Measurements from ENCODE around the gene SORCS1. TPM values are rescaled to one million over a fixed set of nuclear protein-coding genes. Genes with fewer than 3 reads are reported as not detected.

Gene SORCS1
- total RNA-seq, 1 experiment from 2014 or later: not detected

DNA sequence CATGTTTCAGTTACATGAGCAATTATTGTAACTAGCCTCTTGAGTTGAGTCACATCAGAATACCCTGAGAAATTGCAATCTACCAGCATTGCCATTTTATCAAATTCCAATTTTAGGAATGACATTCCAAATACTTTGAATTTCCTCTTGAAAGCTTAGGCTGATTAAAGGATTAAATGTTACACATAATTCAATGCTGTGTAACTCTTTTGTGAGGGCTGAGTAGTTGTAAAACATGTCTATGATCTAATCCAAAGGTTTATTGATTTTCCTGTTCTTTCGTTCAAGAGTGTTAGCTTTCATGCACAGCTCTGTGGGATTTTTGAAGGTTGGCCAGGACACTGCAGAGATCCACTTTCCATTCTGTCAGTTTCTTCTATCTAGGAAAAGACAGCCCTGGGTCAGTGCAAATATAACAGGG is 193.1 kb downstream of the SORCS1 start:
- Histone ChIP-seq H4K20me1 (ENCODE audit: insufficient read depth) (no peaks in the 10 kb centered on the region), H3K27ac (ENCODE audit: low read depth, low read length) (no peak overlapping the region), H3K9ac (ENCODE audit: low read length) (no peak overlapping the region), H3K79me2 (ENCODE audit: insufficient read depth, low read length) (no peaks in the 10 kb centered on the region), H3K27me3 (ENCODE audit: insufficient read depth, low read length) (no peaks in the 10 kb centered on the region), H2AFZ (ENCODE audit: low read depth, low read length, poor library complexity, severe bottlenecking) (no peak overlapping the region), H3K36me3 (ENCODE audit: control insufficient read depth in 1 of 2, insufficient read depth in 2 of 2, low read length in 2 of 2) (no peaks in the 10 kb centered on the region), H3K4me3 (replicated peaks in 1 of 2; ENCODE audit: low read depth in 1 of 2, low read length in 2 of 2) (no peak overlapping the region), H3K4me1 (ENCODE audit: control insufficient read depth in 1 of 2, insufficient read depth in 2 of 2, low read length in 2 of 2) (no peaks in the 10 kb centered on the region), H3K9me3 (ENCODE audit: control insufficient read depth in 1 of 2, insufficient read depth in 1 of 2, low read depth in 1 of 2, low read length in 2 of 2) (peaks cover 14 to 35% of the 10 kb centered on the region in 2 experiments; a peak in 2 of 4 replicates), H3K9me2 (ENCODE audit: insufficient read depth) (no peaks in the 10 kb centered on the region), H3K4me2 (ENCODE audit: low read length) (no peak overlapping the region)
- CTCF ChIA-PET: no interaction called here
- ATAC-seq: no peak
- RAD21 ChIA-PET (ENCODE audit: low non-redundant PET in 1 of 2, low total read pairs in 2 of 2, uncharacterized antibody in 2 of 2, unreplicated experiment in 2 of 2): no interaction called here
- intact Hi-C loops (cut with micrococcal nuclease): no loop called here
- TF ChIP-seq ZFX (IDR thresholded peaks at IDR 0.05) (no peak), YY1 (IDR thresholded peaks at IDR 0.05; ENCODE audit: extremely low read depth, insufficient replicate concordance, low read depth, low read length) (no peak), RAD21 (IDR thresholded peaks at IDR 0.05; ENCODE audit: low read depth) (no peak), SP1 (IDR thresholded peaks at IDR 0.05; ENCODE audit: low read depth) (no peak), JUND (IDR thresholded peaks at IDR 0.05) (no peak)
- TF ChIP-seq, protein P1, sequence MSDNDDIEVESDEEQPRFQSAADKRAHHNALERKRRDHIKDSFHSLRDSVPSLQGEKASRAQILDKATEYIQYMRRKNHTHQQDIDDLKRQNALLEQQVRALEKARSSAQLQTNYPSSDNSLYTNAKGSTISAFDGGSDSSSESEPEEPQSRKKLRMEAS (IDR thresholded peaks at IDR 0.05): no peak
- BruUV-seq (replicated peaks): no TSS peak
- DNase-seq (ENCODE audit: low read depth, low spot score): no peak
- POLR2A ChIA-PET: no interaction called here

DNA sequence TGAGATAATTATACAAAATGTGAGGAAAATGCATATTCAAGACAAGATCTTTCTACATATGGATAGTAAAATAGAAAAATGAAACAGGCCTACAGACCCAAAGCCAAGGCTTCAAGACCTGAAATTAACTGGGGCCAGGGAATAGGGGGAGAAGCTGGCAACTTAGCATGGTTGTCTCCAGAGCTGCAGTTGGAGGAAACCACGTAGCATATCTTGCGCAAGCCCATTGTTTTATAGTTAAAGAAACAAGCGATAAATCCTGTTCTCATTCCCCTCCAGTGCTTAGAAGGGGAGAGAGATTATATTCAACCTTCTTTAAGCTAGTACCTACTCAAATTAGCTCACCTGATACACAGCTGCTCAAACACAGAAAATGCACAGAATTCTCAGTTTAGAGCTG is 197.1 kb downstream of the SORCS1 start:
- Histone ChIP-seq H3K4me1 (ENCODE audit: control insufficient read depth in 1 of 2, insufficient read depth in 2 of 2, low read length in 2 of 2) (no peaks in the 10 kb centered on the region), H3K27me3 (ENCODE audit: insufficient read depth, low read length) (no peaks in the 10 kb centered on the region), H3K79me2 (ENCODE audit: insufficient read depth, low read length) (no peaks in the 10 kb centered on the region), H3K36me3 (ENCODE audit: control insufficient read depth in 1 of 2, insufficient read depth in 2 of 2, low read length in 2 of 2) (no peaks in the 10 kb centered on the region), H3K9me3 (ENCODE audit: control insufficient read depth in 1 of 2, insufficient read depth in 1 of 2, low read depth in 1 of 2, low read length in 2 of 2) (peaks cover 30 to 49% of the 10 kb centered on the region in 2 experiments; a peak in 2 of 4 replicates), H3K4me3 (replicated peaks in 1 of 2; ENCODE audit: low read depth in 1 of 2, low read length in 2 of 2) (no peak overlapping the region), H3K9me2 (ENCODE audit: insufficient read depth) (no peaks in the 10 kb centered on the region), H3K9ac (ENCODE audit: low read length) (no peak overlapping the region), H3K27ac (ENCODE audit: low read depth, low read length) (no peak overlapping the region), H4K20me1 (ENCODE audit: insufficient read depth) (no peaks in the 10 kb centered on the region), H2AFZ (ENCODE audit: low read depth, low read length, poor library complexity, severe bottlenecking) (no peak overlapping the region), H3K4me2 (ENCODE audit: low read length) (no peak overlapping the region)
- ChIA-PET POLR2A (no interaction called here), RAD21 (ENCODE audit: low non-redundant PET in 1 of 2, low total read pairs in 2 of 2, uncharacterized antibody in 2 of 2, unreplicated experiment in 2 of 2) (no interaction called here), CTCF (no interaction called here)
- BruUV-seq (replicated peaks): no TSS peak
- DNase-seq (ENCODE audit: low read depth, low spot score): no peak
- TF ChIP-seq POLR2A (IDR thresholded peaks at IDR 0.05; ENCODE audit: borderline replicate concordance, extremely low read depth, insufficient read depth, insufficient read length) (no peak), TCF7L2 (IDR thresholded peaks at IDR 0.05; ENCODE audit: borderline replicate concordance, extremely low read depth, insufficient read depth, insufficient read length) (no peak), EZH2phosphoT487 (IDR thresholded peaks at IDR 0.05; ENCODE audit: borderline replicate concordance) (no peak), ELF1 (IDR thresholded peaks at IDR 0.05; ENCODE audit: borderline replicate concordance, low read depth) (no peak), YY1 (IDR thresholded peaks at IDR 0.05; ENCODE audit: extremely low read depth, insufficient replicate concordance, low read depth, low read length) (no peak), JUND (IDR thresholded peaks at IDR 0.05) (no peak), ZFX (IDR thresholded peaks at IDR 0.05) (no peak)
- TF ChIP-seq, protein P2, sequence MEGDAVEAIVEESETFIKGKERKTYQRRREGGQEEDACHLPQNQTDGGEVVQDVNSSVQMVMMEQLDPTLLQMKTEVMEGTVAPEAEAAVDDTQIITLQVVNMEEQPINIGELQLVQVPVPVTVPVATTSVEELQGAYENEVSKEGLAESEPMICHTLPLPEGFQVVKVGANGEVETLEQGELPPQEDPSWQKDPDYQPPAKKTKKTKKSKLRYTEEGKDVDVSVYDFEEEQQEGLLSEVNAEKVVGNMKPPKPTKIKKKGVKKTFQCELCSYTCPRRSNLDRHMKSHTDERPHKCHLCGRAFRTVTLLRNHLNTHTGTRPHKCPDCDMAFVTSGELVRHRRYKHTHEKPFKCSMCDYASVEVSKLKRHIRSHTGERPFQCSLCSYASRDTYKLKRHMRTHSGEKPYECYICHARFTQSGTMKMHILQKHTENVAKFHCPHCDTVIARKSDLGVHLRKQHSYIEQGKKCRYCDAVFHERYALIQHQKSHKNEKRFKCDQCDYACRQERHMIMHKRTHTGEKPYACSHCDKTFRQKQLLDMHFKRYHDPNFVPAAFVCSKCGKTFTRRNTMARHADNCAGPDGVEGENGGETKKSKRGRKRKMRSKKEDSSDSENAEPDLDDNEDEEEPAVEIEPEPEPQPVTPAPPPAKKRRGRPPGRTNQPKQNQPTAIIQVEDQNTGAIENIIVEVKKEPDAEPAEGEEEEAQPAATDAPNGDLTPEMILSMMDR (IDR thresholded peaks at IDR 0.05 in 2 of 3, conservative IDR thresholded peaks at IDR 0.05 in 1 of 3; ENCODE audit: borderline replicate concordance in 1 of 3, insufficient read depth in 1 of 3, low read depth in 2 of 3, low read length in 2 of 3): no peak
- TF ChIP-seq, protein P3, sequence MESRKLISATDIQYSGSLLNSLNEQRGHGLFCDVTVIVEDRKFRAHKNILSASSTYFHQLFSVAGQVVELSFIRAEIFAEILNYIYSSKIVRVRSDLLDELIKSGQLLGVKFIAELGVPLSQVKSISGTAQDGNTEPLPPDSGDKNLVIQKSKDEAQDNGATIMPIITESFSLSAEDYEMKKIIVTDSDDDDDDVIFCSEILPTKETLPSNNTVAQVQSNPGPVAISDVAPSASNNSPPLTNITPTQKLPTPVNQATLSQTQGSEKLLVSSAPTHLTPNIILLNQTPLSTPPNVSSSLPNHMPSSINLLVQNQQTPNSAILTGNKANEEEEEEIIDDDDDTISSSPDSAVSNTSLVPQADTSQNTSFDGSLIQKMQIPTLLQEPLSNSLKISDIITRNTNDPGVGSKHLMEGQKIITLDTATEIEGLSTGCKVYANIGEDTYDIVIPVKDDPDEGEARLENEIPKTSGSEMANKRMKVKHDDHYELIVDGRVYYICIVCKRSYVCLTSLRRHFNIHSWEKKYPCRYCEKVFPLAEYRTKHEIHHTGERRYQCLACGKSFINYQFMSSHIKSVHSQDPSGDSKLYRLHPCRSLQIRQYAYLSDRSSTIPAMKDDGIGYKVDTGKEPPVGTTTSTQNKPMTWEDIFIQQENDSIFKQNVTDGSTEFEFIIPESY (IDR thresholded peaks at IDR 0.05; ENCODE audit: extremely low read depth, insufficient replicate concordance, low read length): no peak
- no peak for ATAC-seq
- intact Hi-C loops (cut with micrococcal nuclease): no loop called here

Measured in HCT116 (cell line).